DOHH2 (cell line): Measurements from ENCODE around the gene MTHFSD.

Source experiments
- H3F3A ChIP-seq: fragments of 200-600 bp; sonication (generic), shearing (Covaris generic); 2 replicates; pipeline ENCODE4 v1.6.0; 2016; ENCODE audit warnings: antibody characterized with exemption, mild to moderate bottlenecking; ENCODE audit not compliant: control insufficient read depth, insufficient read depth
- H3K27ac ChIP-seq: fragments of 200-600 bp; sonication (generic); 2 replicates; pipeline ENCODE4 v1.5.1; 2014; ENCODE audit warnings: low read depth, mild to moderate bottlenecking, low read length, moderate library complexity
- H3K27me3 ChIP-seq: fragments of 200-600 bp; sonication (generic); 2 replicates; pipeline ENCODE4 v1.6.1; 2014; ENCODE audit warnings: mild to moderate bottlenecking, low read length, mixed read lengths; ENCODE audit not compliant: control insufficient read depth
- H3K36me3 ChIP-seq: fragments of 200-600 bp; sonication (generic); 2 replicates; pipeline ENCODE4 v1.6.1; 2014; ENCODE audit warnings: mild to moderate bottlenecking, low read length, moderate library complexity, mixed read lengths; ENCODE audit not compliant: control insufficient read depth
- H3K4me1 ChIP-seq: fragments of 200-600 bp; sonication (generic); 2 replicates; pipeline ENCODE4 v1.6.1; 2014; ENCODE audit warnings: mild to moderate bottlenecking, low read length, mixed read lengths; ENCODE audit not compliant: control insufficient read depth
- H3K4me2 ChIP-seq: fragments of 200-600 bp; sonication (generic); 2 replicates; pipeline ENCODE4 v1.6.0; 2014; ENCODE audit warnings: mild to moderate bottlenecking, low read length, moderate library complexity
- H3K4me3 ChIP-seq: fragments of 200-600 bp; sonication (generic); 2 replicates; pipeline ENCODE4 v1.5.1; 2014; ENCODE audit warnings: mild to moderate bottlenecking, low read length, mixed read lengths
- H3K79me2 ChIP-seq: fragments of 200-600 bp; sonication (generic); 2 replicates; pipeline ENCODE4 v1.6.1; 2014; ENCODE audit warnings: mild to moderate bottlenecking, low read length, mixed read lengths; ENCODE audit not compliant: control insufficient read depth
- H3K9me2 ChIP-seq: fragments of 200-600 bp; sonication (generic); replicated peaks from 2 replicates; pipeline ENCODE4 v1.6.1; 2014; ENCODE audit warnings: mild to moderate bottlenecking, low read length, mixed read lengths; ENCODE audit not compliant: control insufficient read depth
- H3K9me3 ChIP-seq: fragments of 200-600 bp; sonication (generic); 2 replicates; pipeline ENCODE4 v1.6.1; 2014; ENCODE audit warnings: antibody characterized with exemption, low read length, mixed read lengths; ENCODE audit not compliant: control insufficient read depth, insufficient read depth
- H4K20me1 ChIP-seq: fragments of 200-600 bp; sonication (generic); 2 replicates; pipeline ENCODE4 v1.6.0; 2014; ENCODE audit warnings: low read depth, mild to moderate bottlenecking, antibody characterized with exemption, low read length, moderate library complexity; ENCODE audit not compliant: control insufficient read depth, insufficient read depth
- EZH2phosphoT487 ChIP-seq: fragments of 200-600 bp; sonication (generic); IDR thresholded peaks from 2 replicates; pipeline ENCODE4 v1.6.1; 2017; ENCODE audit warnings: borderline replicate concordance, mild to moderate bottlenecking, antibody characterized with exemption, low read length, moderate library complexity, mixed read lengths
- TF ChIP-seq, protein P1 (sequence below): fragments of 200-600 bp; sonication (generic); IDR thresholded peaks from one replicate; pipeline ENCODE4 v1.5.1; 2014; ENCODE audit warnings: antibody characterized with exemption, mild to moderate bottlenecking, low read depth, low read length; ENCODE audit not compliant: poor library complexity, severe bottlenecking

MTHFSD gene

GRCh38 chr16:86554917-86555703 lies at the start of gene MTHFSD:
Gene MTHFSD, minus strand, starts transcription at chr16:86555235. Its CDS starts 51 bp downstream, at chr16:86555184.
- TF ChIP-seq, protein P1, sequence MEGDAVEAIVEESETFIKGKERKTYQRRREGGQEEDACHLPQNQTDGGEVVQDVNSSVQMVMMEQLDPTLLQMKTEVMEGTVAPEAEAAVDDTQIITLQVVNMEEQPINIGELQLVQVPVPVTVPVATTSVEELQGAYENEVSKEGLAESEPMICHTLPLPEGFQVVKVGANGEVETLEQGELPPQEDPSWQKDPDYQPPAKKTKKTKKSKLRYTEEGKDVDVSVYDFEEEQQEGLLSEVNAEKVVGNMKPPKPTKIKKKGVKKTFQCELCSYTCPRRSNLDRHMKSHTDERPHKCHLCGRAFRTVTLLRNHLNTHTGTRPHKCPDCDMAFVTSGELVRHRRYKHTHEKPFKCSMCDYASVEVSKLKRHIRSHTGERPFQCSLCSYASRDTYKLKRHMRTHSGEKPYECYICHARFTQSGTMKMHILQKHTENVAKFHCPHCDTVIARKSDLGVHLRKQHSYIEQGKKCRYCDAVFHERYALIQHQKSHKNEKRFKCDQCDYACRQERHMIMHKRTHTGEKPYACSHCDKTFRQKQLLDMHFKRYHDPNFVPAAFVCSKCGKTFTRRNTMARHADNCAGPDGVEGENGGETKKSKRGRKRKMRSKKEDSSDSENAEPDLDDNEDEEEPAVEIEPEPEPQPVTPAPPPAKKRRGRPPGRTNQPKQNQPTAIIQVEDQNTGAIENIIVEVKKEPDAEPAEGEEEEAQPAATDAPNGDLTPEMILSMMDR = no peak
- no peak for TF ChIP-seq EZH2phosphoT487
- Histone ChIP-seq H3K27me3 (no peaks in the 10 kb centered on the region), H3K79me2 (peaks cover 25% of the 10 kb centered on the region), H3K4me1 (peaks cover 12% of the 10 kb centered on the region), H3K4me2 (peak within 1 kb of the TSS; percentile 87), H3K9me3 (0 out of 2 replicates have a peak, but pooled peaks cover 3% of the 10 kb centered on the region), H3K36me3 (peaks cover 35% of the 10 kb centered on the region), H3K4me3 (peak within 1 kb of the TSS; percentile 92), H3K27ac (peak within 1 kb of the TSS; percentile 29), H4K20me1 (no peaks in the 10 kb centered on the region), H3K9me2 (no peaks in the 10 kb centered on the region), H3F3A (peaks cover 5% of the 10 kb centered on the region; the same call in 1 of the 2 replicates)

- H3K27me3 ChIP-seq = no peaks in the 10 kb centered on the region
- no peaks in the 10 kb centered on the region for H3K9me2 ChIP-seq
- H3K79me2 ChIP-seq = no peaks in the 10 kb centered on the region
- no peak overlapping the region for H3K4me3 ChIP-seq
- H3F3A ChIP-seq = no peaks in the 10 kb centered on the region
- no peaks in the 10 kb centered on the region for H3K4me1 ChIP-seq
- no peaks in the 10 kb centered on the region for H4K20me1 ChIP-seq
- TF ChIP-seq, protein P1 = no peak
- TF ChIP-seq EZH2phosphoT487 = no peak
- H3K36me3 ChIP-seq = no peaks in the 10 kb centered on the region
- no peak overlapping the region for H3K27ac ChIP-seq
- H3K4me2 ChIP-seq = no peak overlapping the region
- H3K9me3 ChIP-seq = no peaks in the 10 kb centered on the region
Measured at GRCh38 chr16:86604436-86605193, 49.6 kb upstream of the MTHFSD start.

GRCh38 chr16:86602521-86602920 lies 47.5 kb upstream of the MTHFSD start:
- no peak for TF ChIP-seq EZH2phosphoT487
- TF ChIP-seq, protein P1 = no peak
- H3K4me1 ChIP-seq = no peaks in the 10 kb centered on the region
- no peak overlapping the region for H3K4me3 ChIP-seq
- H4K20me1 ChIP-seq = no peaks in the 10 kb centered on the region
- H3K27me3 ChIP-seq = no peaks in the 10 kb centered on the region
- H3K27ac ChIP-seq = no peak overlapping the region
- H3K79me2 ChIP-seq = no peaks in the 10 kb centered on the region
- H3K9me2 ChIP-seq = no peaks in the 10 kb centered on the region
- no peaks in the 10 kb centered on the region for H3F3A ChIP-seq
- no peaks in the 10 kb centered on the region for H3K36me3 ChIP-seq
- H3K9me3 ChIP-seq = no peaks in the 10 kb centered on the region
- no peak overlapping the region for H3K4me2 ChIP-seq
